HG03039 (cell line): Measurements from ENCODE around the gene FAM199X.

ENCODE experiments used
- ATAC-seq: cut with Tn5 transposase; IDR thresholded peaks from one replicate; pipeline ENCODE4 v1.9.1; 2021; ENCODE audit warnings: mild to moderate bottlenecking, moderate library complexity; ENCODE audit not compliant: unreplicated experiment

FAM199X gene

DNA sequence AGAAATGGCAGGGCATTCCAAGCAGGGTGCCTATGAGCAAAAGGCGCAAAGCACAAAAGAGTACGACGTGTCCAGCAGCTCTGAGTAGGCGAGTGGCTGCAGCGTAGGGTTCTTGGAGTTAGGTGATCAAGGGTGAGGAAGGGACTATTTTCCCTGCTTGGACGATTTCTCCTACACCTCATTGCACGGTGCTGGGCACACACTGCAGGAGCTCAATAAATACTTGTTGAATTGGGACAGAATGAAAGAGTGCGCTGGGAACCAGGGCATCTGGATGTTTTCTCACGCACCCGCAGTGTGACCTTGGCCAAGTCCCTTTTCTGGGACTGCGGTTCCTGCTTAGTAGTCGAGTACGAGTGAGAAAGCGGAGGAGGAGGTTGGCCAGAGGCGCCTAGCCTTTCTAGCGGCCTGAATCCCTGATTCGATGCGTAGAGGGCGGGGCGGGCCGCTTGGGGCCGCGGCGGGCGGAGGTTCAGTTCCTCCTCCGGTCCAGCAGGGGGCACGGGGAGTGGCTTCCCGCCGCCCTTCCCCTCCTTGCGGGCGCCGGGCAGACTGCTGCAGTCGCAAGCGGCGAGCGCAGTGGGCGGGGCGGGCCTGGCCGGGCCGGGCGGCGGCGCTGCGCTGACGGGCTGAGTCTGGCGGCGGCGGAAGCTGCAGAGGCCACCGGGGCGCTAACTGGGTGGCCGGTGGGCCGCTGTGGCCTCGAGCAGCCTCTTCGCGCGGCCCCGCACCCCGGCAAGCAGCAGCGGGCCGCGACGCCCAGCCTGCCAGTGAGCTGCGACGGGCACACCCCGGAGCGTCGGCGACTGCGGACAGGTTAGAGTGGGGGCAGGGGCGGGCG is at the start of gene FAM199X:
TSS of gene FAM199X (plus strand) at position 560 of the 841 bp plus-strand sequence. CDS start 333 bp downstream, outside the sequence.
- ATAC-seq, result peak; percentile 95

DNA sequence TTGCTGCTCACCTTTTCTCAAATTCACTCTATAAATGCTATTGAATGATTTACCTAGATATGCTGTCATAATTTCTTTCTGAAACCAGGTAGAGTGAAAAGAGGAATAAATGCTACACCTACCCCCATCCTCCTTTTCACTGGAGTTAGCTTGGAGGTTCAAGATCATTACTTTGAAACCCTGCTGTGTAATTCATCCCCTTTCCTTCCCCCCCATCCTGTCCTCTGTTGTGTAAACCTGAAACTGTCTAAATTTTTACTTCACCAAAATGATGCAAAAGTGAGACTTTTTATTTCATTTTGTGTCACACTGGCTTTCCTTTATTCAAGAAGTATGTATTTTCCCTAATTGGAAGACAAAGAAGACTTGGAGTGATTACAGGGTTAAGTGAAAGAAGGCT is 48.5 kb upstream of the FAM199X start:
- ATAC-seq, result no peak

DNA sequence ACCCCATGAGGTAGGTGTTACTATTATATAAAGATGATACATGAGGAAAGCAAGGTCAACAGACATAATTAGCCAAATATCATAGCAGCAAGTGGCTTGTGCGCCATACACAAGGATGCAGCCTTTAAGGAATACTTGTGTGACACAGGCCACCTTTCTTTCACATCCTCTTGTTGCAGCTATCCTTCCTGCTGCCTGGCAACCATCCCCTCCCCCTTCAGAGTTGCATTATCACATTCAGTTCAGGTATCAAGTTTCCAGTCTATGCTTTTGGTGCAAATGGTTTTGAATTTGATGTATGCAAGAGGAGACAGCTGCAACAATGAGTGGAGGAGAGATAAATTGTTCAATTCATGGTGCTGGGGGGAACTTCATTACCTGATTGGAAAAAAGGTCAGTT is 47.5 kb upstream of the FAM199X start:
- ATAC-seq, result no peak

DNA sequence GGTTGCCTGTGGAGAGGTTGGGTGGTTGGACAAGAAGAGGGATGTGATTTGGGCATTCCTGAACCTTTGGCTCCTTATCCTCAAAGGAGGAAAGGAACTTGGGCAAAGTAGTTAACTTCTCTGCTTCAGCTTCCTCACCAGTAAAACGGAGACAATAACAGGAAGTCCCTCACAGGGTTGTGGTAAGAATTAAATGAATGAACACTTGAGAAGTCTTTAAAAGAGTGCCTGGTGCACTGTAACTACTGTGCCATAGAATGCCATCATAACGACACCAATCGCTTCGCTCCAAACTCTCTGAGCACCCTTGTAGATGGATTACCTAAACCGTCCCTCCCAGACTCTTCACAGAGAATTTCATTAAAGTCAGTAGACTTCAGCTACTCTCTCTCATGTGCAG is 43.4 kb upstream of the FAM199X start:
- no peak for ATAC-seq

DNA sequence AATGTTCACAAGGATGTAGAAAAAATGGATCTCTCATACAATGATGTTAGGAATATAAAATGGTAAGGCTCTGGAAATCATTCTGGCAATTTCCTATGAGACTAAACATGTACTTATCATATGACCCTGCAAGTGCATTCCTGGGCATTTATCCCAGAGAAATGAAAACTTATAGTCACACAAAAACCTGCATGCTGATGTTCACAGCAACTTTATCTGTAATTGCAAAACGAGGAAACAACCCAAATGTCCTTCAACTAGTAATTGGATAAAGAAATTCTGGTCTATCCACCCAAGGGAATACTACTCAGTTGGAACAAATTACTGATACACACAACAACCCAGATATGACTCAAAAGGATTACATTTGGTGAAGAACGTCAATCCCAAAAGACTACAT is 39.4 kb upstream of the FAM199X start:
- no peak for ATAC-seq

DNA sequence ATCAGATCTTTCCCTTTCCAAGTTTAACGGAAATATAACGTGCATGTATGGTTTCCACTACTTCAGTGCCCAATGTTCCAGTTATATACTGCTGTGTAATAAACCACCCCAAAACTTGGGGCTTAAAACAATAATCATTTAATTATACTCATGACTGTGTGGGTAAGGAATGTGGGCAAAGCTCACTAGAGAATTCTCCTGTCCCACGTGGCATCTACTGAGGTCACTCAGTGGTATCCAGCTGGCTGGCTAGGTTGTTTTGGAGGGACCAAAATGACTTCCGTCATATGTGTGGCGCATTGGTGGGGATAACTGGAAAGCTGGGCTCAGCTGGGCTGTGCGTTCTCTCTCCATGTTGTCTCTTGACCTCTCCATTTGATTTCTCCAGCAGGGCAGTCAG is 35.4 kb upstream of the FAM199X start:
- no peak for ATAC-seq

DNA sequence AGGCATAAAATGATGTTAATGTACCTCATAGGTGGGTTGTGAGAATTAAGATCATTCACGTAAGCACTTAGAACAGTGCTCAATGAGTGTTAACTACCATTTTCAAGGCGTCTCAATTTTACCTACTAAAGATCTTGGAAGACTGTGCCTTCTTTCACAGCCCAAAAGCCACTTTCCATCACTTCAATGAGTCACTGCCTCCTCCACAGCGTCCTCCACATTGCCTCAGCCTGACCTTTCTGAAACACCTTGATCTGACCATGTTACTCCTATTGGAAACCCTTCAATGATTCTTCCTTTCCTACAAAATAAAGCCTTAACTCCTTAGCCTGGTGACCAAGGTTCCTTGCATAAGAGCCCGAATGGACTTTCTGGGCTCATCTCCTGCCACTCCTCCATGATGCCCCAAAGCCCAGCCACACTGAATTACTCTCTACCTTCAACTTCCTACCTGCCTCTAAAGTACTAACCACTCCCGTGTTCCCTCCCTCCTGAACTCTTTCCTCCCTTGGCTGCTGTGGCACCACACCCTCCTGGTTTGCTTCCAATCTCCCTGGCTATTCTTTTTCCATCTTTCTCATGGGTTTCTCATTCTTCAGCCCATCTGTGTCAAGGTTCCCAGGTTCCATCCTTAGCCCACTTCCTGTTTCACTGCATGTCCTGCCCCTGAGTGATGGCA is 31.5 kb upstream of the FAM199X start:
- no peak for ATAC-seq

DNA sequence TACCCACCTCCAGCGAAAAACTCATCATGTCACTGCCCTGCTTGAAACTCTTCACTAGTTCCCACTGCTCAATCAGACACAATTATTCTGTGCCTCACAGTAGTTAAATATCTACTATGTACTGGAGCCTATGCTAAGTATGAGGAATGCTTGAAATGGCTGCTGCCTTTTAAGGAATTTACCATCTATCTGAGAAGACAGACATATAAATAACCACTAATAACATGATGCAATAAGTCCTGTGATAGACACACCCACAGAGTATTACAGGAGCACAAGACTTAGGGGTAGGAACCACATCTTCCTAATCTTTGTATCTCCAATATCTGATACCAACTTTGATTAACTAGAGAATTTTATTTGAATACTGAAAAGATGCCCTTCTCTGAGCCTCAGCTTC is 30.6 kb upstream of the FAM199X start:
- no peak for ATAC-seq

DNA sequence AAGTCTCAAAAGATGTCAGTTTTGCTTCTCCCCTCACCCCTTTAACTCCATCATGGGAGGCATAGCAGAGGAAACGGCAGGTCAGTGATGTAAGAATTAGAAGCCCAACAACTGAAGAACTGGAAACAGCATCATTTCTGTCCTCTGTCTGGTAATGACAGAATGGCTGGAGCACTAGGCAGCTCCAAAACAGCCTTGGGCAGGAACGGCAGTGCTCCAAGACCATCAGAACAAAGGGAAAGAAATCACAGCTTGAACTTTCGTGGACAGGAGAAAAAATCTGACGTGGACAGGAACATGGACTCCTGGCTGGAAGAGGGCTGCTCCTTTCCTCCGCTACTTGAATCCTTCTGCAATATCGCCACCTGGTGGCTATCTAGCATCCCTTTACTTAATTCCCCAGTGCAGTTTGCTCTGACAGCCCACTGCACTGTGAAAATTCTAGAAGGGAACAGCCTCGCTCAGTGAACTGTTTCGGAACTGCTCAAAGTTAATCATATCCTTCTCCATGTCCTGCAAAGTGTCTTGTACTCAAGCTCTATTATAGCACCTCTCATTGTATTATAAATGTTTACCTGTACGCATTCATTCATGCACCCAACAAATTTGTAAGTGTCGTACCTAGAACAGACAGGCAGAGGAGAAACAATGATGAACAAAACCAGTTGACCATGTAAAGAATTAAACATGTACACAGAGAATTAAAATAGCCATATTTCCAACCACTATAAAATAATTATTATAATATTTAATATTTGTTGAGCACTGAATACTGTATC is 29.8 kb upstream of the FAM199X start:
- peak; percentile 68 for ATAC-seq

DNA sequence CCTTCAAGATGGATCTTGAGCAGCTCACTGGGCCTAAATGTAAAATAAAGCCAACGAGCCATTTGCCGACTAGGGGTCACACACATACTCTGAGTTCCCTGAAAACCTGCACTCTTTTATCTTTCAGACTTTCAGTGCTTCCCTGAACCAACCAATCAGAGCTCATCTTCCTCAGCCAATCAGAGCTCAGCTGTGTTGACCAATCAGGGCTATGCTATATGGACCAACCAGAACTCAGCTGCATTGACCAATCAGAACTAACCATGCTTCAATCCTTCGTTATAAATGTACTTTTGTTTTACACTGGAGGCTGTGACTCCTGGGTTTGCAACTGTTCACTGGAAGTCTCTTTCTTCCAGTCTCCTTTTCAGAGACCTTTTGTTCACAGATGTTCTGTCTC is 28.8 kb upstream of the FAM199X start:
- no peak for ATAC-seq

DNA sequence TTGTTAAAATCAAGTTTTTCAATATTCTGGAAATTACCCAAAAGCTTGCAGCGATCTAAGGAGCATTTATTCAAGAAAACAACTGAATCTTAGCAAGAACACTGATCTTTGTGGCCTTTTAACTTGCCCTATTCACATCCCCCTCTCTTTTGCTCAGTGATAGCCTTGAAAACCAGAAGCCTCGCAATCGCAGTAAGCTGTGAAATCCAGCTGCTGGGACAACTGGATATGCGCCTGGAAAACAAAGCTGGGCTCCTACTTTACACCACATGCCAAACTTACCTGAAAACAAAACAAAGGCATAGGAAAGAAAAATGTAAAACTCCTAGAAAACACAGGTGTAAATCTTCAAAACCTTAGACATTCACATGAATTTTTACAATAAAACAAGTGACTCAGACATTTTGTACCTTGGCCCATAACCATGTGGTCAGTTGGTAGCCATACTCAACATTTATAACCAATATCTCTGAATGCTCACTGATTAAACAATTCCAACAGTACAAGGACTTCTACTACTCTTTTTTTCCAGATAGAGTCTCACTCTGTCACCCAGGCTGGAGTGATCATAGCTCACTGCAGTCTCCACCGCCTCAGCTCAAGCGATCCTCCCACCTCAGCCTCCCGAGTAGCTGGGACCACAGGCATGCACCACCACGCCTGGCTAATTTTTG is 25.0 kb upstream of the FAM199X start:
- no peak for ATAC-seq

DNA sequence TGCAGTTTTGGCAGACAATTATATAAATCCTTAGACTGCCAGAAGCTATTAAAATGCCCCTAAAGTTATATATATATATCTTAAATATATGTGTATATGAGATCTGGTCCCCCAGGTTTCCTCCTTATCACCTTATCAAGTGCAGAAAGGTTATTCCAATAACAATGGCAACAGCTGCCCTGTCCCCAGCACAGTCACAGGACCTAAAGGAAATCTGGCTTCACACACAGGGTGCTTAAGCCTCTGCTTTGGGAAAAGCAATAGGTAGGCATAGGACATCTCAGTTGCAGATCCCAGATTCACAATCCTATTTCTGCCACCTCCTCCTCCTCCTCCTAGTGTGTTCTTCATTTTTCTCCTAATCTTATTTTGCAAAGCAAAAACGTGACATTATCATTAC is 15.2 kb upstream of the FAM199X start:
- ATAC-seq, result no peak

DNA sequence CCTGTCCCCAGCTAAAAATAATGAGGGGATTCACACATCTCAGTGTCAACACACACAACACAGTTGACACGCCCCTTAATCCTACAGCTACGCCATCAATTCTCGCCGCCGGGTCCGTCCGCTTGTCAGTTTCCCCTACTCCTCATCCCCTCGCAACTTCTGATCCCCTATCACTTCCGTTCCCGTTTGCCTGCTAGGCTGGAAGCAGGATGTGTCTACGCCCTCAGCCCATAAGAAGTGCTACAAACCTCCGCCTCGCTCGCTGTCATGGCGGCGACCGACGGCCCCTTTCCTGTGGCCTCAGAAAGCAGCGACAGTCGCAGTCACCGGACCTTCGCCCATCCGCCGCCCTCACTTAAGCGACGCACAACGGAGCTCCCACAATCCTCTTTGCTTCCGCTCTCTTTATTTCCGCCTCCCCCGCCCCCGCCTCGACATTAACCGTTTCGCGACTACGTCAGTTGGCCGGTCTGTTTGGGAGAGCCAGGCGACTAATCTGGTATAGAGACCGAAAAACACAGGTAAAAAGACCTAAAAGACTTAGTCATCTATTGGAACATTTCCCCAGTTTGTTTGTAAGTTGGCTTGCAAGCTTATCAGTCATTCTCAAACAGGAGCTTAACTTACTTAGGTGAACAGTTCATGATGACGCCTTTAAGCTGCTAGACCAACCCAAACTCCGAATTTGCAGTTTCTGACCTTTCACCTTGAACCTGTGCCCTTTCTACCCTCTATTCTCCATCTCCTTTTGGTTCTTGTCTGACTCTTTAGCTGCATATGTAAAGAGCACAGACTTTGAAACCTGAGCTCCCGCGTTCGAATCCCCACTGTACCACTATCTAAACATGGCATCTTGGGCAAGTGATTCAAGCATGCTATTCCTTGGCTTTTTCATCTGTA is 9.4 kb upstream of the FAM199X start, which contains the start of gene SLC25A53:
TSS of gene SLC25A53 (minus strand) at position 380 of the 900 bp plus-strand sequence. CDS start 51,752 bp downstream, outside the sequence.
- peak; percentile 90 for ATAC-seq

DNA sequence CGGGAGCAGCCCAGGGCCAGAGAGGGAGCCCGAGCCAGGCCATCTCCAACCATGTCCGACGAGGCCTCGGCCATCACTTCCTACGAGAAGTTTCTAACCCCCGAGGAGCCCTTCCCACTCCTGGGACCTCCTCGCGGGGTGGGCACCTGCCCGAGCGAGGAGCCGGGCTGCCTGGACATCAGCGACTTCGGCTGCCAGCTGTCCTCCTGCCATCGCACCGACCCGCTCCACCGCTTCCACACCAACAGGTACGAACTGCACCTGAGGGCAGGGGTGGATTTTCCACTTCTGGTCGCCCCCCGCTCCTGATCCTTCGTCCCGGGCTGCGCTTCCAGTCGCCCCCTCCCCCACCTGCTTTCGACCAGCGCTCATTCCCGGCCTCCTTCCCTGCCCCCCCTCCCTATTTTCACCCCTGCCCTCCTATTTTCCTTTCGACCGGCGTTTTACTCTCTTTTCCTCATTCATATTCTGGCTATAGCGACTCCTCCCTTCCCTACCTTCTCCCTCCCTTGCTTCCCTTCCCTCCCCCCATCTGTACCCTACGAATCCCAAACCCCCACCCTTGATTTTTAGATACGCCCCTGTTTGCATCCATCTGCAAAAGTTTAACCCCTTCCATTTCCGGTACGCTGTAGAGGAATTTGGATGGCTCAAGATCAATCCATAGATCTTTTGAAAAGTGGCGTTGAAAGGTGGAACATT is 633 bp downstream of the FAM199X start:
- no peak for ATAC-seq

DNA sequence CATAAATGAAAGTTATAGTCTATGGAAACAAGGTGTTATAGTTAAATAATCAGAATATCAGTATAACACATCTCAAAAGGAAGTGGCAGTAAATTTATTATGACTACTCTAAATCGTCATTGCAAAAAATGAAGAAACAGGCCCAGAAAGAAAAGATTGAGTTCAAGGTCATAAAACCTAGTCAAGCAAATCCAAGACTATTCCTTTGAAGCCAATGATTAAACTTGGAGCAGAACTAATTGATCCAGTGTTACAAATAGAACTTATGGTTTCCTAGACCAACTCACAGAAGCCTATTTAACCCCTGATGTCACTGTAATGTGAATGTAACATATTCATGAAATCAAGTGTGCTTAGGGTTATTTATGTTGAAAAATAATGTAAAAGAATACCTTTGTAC is 1.9 kb downstream of the FAM199X start:
- ATAC-seq, result no peak

DNA sequence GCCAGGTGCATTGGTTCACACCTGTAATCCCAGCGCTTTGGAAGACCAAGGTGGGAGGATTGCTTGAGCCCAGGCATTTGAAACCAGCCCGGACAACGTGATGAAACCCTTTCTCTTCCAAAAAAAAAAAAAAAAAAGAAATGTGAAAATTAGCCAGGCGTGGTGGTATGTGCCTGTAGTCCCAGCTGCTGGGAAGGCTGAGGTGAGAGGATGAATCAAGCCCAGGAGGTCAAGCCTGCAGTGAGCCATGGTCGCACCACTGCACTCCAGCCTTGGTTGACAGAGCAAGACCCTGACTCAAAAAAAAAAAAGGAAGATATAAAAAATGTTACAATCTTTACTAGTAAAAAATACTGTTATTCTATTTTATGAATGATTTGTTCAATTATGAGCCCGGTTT is 5.9 kb downstream of the FAM199X start:
- ATAC-seq, result no peak

DNA sequence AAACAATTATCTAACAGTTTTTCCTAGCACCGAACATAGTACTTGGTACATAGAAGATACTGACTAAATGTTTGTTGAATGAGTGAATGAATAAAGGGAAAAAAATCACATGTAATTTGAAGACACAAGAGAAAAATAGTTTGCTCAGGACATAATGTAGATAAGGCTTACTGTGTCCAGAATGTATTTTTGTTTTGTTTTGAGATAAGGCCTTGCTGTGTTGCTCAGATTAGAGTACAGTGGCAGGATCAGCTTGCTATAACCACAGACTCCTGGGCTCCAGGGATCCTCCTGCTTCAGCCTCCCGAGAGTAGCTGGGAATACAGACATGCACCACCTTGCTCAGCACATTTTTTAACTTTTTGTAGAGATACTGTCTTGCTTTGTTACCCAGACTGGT is 6.5 kb downstream of the FAM199X start:
- ATAC-seq, result no peak

DNA sequence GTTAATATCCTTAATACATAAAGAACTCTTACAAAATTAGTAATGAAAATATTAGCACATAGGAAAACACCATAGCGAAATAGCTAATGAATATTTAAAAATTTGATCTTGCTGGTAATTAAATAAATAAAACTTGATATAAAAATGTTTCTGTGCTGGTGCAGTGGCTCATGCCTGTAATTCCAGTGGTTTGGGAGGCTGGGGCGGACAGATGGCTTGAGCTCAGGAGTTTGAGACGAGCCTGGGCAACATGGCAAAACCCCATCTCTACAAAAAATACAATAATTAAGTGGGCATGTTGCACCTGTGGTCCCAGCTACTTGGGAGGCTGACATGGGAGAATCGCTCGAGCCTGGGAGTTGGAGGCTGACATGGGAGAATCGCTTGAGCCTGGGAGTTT is 7.6 kb downstream of the FAM199X start:
- no peak for ATAC-seq

DNA sequence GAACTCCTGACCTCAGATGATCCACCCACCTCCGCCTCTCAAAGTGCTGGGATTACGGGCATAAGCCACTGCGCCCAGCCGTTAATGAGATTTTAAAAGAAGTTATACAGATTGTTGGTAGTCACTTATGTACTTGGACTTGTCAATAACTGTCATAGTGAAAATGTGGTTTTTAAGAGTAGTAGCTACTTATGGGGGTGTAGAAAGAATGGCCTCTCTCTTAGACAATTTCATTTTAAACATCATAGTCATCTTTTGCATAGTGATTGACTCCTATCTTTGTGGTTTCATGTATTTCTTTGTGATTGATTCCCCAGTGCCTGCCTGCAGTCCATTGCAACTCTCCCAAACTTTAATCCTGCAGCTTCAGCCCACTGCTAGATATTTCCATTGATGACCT is 17.4 kb downstream of the FAM199X start:
- ATAC-seq, result no peak
